Measurements from ENCODE around the gene GPM6B. TPM values are rescaled to one million over a fixed set of nuclear protein-coding genes. Genes with fewer than 3 reads are reported as not detected.
A peak's percentile ranks its signal among the peaks of the same experiment; 100 is the strongest.
"Not testable (repeated sequence)": the region's sequence is repeated elsewhere in the genome, so short reads cannot be mapped to it uniquely, and the experiment has no call there.

GPM6B gene
- total and polyA plus RNA-seq, 3 donors from 2014 or later, result 5.4 to 10.2 (median 8.5) TPM

GRCh38 chrX:13733506-13733905 lies 83.4 kb downstream of the GPM6B start:
- H3K4me1 ChIP-seq, result peaks cover 6% of the 10 kb centered on the region
- H3K27ac ChIP-seq, result peak overlapping the region; percentile 84 to 86
- WGBS, 2 donors, result 6 to 7% methylated on average over 4 of the region's 4 CpGs
- intact Hi-C loops (cut with DNase I; ENCODE audit: low total_unique reads), result no loop called here
- H3K4me3 ChIP-seq, result peak overlapping the region; percentile 66 to 75
- H3K9me3 ChIP-seq, result no peaks in the 10 kb centered on the region
- H3K27me3 ChIP-seq, result no peaks in the 10 kb centered on the region
- DNase-seq, result no peak
- H3K36me3 ChIP-seq (ENCODE audit: low read depth, missing control alignments), result no peaks in the 10 kb centered on the region
- no peak for TF ChIP-seq CTCF (IDR thresholded peaks at IDR 0.05)
- TF ChIP-seq POLR2A (IDR thresholded peaks at IDR 0.05), result no peak

DNA sequence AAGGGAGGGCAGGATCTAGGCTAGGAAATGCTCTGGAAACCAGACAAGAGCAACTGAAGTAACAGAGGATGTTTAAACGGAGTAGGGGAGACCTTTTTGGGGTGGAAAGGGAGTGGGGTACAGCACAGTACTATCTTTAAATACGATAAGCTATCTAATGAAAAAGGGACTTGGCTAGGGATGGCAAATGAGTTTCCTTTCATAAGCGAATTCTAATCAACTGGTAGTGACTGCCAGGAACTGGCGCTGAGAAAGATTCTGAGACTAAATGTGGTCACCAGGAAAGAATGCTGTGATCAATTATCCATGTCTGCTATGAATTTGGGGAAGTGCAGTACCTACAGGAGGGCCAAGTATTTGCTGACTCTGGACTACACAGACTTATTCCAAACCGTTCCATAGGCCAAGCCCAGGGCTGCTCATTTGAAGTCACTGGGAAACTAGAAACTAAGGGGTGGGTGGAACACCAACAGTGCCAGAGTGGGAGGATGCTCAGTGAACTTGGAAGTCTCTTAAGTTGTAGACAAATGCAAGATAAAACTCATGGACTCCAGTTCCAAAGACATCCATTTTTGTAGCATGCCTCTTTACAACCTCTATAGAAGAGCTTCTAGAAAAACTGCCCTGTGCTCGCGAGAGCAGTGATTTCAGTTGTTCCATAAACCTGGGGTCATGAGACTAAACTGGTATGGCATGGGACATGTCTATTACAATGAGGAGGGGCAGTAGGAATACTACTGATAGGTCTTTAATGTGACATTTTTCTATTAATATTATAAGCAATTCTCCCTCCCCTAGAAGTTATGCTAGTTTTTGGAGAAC lies 84.4 kb downstream of the GPM6B start:
- TF ChIP-seq POLR2A (IDR thresholded peaks at IDR 0.05) (no peak), CTCF (IDR thresholded peaks at IDR 0.05) (no peak)
- DNase-seq, result no peak
- no peak overlapping the region for H3K4me3 ChIP-seq
- no peaks in the 10 kb centered on the region for H3K36me3 ChIP-seq (ENCODE audit: low read depth, missing control alignments)
- H3K27me3 ChIP-seq, result no peaks in the 10 kb centered on the region
- WGBS, 2 donors, result 56 to 65% methylated on average over 6 to 7 of the region's 7 CpGs
- no peaks in the 10 kb centered on the region for H3K9me3 ChIP-seq
- peaks cover 6% of the 10 kb centered on the region for H3K4me1 ChIP-seq
- intact Hi-C loops (cut with DNase I; ENCODE audit: low total_unique reads), result no loop called here
- H3K27ac ChIP-seq, result no peak overlapping the region

- H3K27me3 ChIP-seq; H3K27ac ChIP-seq; DNase-seq; intact Hi-C loops (cut with DNase I; ENCODE audit: low total_unique reads); H3K4me3 ChIP-seq; H3K9me3 ChIP-seq; H3K4me1 ChIP-seq; H3K36me3 ChIP-seq (ENCODE audit: low read depth, missing control alignments): not testable (repeated sequence)
- 78 to 100% methylated on average over 1 of the region's 1 CpG for WGBS, 2 donors
Observed at GRCh38 chrX:13730523-13730922, 86.4 kb downstream of the GPM6B start.

GRCh38 chrX:13726583-13726982 lies 90.3 kb downstream of the GPM6B start:
- 86 to 100% methylated on average over 2 of the region's 2 CpGs for WGBS, 2 donors
- intact Hi-C loops (cut with DNase I; ENCODE audit: low total_unique reads), result not testable (repeated sequence)

DNA sequence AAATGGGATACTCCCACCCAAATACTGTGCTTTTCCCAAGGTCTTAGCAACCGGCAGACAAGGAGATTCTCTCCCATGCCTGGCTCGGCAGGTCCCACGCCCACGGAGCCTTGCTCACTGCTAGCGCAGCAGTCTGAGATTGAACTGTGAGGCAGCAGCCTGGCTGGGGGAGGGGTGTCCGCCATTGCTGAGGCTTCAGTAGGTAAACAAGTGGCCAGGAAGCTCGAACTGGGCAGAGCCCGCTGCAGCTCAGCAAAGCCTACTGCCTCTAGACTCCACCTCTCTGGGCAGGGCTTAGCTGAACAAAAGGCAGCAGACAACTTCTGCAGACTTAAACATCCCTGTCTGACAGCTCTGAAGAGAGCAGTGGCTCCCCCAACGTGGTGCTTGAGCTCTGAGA lies 92.0 kb downstream of the GPM6B start:
- H3K4me1 ChIP-seq; H3K9me3 ChIP-seq; intact Hi-C loops (cut with DNase I; ENCODE audit: low total_unique reads); H3K27ac ChIP-seq; H3K36me3 ChIP-seq (ENCODE audit: low read depth, missing control alignments); H3K27me3 ChIP-seq; DNase-seq; H3K4me3 ChIP-seq: not testable (repeated sequence)
- WGBS, 2 donors, result 76% methylated on average over 5 of the region's 9 CpGs; no CpG with 5 or more reads in 1 of the 2 donors

More at GRCh38 chrX:13726583-13726982, 90.3 kb downstream of the GPM6B start:
- H3K4me1 ChIP-seq; H3K4me3 ChIP-seq; H3K27ac ChIP-seq; H3K9me3 ChIP-seq; H3K27me3 ChIP-seq; DNase-seq; H3K36me3 ChIP-seq (ENCODE audit: low read depth, missing control alignments): not testable (repeated sequence)

- Histone ChIP-seq H3K27me3 (no peaks in the 10 kb centered on the region), H3K4me1 (no peaks in the 10 kb centered on the region), H3K36me3 (ENCODE audit: low read depth, missing control alignments) (no peaks in the 10 kb centered on the region), H3K27ac (no peak overlapping the region), H3K9me3 (no peaks in the 10 kb centered on the region), H3K4me3 (no peak overlapping the region)
- 59 to 60% methylated on average over 6 to 7 of the region's 7 CpGs for WGBS, 2 donors
- TF ChIP-seq CTCF (IDR thresholded peaks at IDR 0.05) (no peak), POLR2A (IDR thresholded peaks at IDR 0.05) (no peak)
- intact Hi-C loops (cut with DNase I; ENCODE audit: low total_unique reads), result no loop called here
- no peak for DNase-seq
Observed at GRCh38 chrX:13721819-13722519, 94.9 kb downstream of the GPM6B start.
